Neural progenitor cell (in vitro differentiated cells): ENCODE data around the gene POTEF.

ENCODE experiments used
- EZH2 ChIP-seq: fragments of 200-600 bp; sonication (generic); IDR thresholded peaks from 2 replicates; pipeline ENCODE4 v1.6.1; 2017; ENCODE audit warnings: antibody characterized with exemption, mild to moderate bottlenecking, moderate library complexity
- EZH2phosphoT487 ChIP-seq: fragments of 200-600 bp; sonication (generic); IDR thresholded peaks from 2 replicates; pipeline ENCODE4 v1.6.1; 2017; ENCODE audit warnings: antibody characterized with exemption
- TF ChIP-seq, protein P1 (sequence below): fragments of 200-600 bp; sonication (generic); IDR thresholded peaks from 2 replicates; pipeline ENCODE4 v1.5.1; 2017; ENCODE audit warnings: antibody characterized with exemption, mild to moderate bottlenecking

DNA sequence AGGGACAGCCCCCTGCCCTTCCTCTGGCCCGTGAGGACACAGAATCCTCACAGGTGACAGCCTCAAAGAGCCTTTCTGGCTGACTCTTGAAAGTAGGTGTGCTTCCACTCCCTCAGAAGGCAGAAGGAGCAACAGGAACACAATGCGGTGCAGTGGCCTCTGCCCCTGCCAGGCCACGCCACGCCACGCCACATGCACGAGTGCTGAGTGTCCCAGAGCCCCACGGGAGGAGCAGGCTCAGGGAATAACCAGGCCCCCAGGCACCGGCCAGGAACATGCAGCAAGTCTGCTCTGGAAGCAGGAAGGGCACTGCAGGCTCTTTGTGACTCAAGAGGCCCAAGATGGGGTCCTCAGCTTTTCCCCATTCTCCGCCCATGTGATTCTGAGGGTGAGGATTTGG, 33.9 kb upstream of the POTEF start:
- TF ChIP-seq, protein P1, sequence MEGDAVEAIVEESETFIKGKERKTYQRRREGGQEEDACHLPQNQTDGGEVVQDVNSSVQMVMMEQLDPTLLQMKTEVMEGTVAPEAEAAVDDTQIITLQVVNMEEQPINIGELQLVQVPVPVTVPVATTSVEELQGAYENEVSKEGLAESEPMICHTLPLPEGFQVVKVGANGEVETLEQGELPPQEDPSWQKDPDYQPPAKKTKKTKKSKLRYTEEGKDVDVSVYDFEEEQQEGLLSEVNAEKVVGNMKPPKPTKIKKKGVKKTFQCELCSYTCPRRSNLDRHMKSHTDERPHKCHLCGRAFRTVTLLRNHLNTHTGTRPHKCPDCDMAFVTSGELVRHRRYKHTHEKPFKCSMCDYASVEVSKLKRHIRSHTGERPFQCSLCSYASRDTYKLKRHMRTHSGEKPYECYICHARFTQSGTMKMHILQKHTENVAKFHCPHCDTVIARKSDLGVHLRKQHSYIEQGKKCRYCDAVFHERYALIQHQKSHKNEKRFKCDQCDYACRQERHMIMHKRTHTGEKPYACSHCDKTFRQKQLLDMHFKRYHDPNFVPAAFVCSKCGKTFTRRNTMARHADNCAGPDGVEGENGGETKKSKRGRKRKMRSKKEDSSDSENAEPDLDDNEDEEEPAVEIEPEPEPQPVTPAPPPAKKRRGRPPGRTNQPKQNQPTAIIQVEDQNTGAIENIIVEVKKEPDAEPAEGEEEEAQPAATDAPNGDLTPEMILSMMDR, result no peak
- TF ChIP-seq EZH2phosphoT487 (no peak), EZH2 (no peak)
